ENCODE measurements around the gene LIN7C.

LIN7C gene

DNA sequence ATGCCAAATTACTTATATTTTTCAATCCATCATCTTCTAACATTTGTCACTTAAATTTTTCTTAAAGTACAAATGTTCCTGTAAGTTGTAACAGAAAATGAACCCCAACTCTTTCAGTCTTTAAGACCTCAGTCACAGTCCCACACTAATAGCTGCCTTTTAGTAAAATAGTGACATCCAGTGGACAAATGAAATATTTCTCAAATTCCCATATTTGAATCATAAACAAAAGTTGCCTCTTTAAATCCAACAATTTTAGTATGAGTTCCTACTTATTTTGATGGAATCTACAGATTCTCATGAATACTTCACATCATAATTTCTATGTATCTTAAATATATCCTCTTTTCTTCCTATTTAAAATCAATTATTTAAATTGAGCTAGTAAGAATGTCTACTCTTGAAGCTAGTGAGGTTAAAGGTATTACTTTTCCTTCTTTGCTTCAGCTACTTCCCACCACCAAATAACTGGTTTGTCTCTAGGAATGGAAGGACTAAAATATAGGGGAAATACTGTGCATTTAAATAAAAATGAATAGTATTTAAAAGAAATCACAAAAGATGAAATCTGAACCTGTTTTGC is 9.2 kb downstream of the LIN7C start:
- peaks cover 22% of the 10 kb centered on the region for H4K20me1 ChIP-seq (ENCODE audit: insufficient read depth, low read length, poor library complexity, severe bottlenecking)
- peak overlapping the region; percentile 52 for H3K4me2 ChIP-seq (ENCODE audit: low read depth, low read length, poor library complexity, severe bottlenecking)
- H3K9me2 ChIP-seq (replicated peaks; ENCODE audit: low read depth, low read length): no peaks in the 10 kb centered on the region
- no peaks in the 10 kb centered on the region for H3K9me3 ChIP-seq (ENCODE audit: insufficient read depth, low read depth, low read length)
- H3K4me1 ChIP-seq (ENCODE audit: insufficient read depth, low read length, poor library complexity, severe bottlenecking): peaks cover 23% of the 10 kb centered on the region
- TF ChIP-seq, protein P1, sequence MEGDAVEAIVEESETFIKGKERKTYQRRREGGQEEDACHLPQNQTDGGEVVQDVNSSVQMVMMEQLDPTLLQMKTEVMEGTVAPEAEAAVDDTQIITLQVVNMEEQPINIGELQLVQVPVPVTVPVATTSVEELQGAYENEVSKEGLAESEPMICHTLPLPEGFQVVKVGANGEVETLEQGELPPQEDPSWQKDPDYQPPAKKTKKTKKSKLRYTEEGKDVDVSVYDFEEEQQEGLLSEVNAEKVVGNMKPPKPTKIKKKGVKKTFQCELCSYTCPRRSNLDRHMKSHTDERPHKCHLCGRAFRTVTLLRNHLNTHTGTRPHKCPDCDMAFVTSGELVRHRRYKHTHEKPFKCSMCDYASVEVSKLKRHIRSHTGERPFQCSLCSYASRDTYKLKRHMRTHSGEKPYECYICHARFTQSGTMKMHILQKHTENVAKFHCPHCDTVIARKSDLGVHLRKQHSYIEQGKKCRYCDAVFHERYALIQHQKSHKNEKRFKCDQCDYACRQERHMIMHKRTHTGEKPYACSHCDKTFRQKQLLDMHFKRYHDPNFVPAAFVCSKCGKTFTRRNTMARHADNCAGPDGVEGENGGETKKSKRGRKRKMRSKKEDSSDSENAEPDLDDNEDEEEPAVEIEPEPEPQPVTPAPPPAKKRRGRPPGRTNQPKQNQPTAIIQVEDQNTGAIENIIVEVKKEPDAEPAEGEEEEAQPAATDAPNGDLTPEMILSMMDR (conservative IDR thresholded peaks at IDR 0.05; ENCODE audit: low read length): peak; percentile 68
- no peak for TF ChIP-seq EZH2phosphoT487 (IDR thresholded peaks at IDR 0.05; ENCODE audit: borderline replicate concordance)
- no peaks in the 10 kb centered on the region for H3K27me3 ChIP-seq (ENCODE audit: insufficient read depth, low read length, poor library complexity, severe bottlenecking)
- H3K4me3 ChIP-seq (ENCODE audit: low read length, poor library complexity, severe bottlenecking): peak overlapping the region; percentile 36
- H3K36me3 ChIP-seq (ENCODE audit: insufficient read depth, low read length): peaks cover 43% of the 10 kb centered on the region; the same call in 1 of the 2 replicates
- peaks cover 21% of the 10 kb centered on the region for H3K79me2 ChIP-seq (ENCODE audit: insufficient read depth, low read length)
- H2AFZ ChIP-seq (ENCODE audit: low read length): no peak overlapping the region
- H3F3A ChIP-seq (ENCODE audit: low read depth): 0 out of 2 replicates have a peak, but pooled peaks cover 3% of the 10 kb centered on the region
- peak overlapping the region; percentile 17 for H3K9ac ChIP-seq (ENCODE audit: low read depth, low read length, poor library complexity, severe bottlenecking)

DNA sequence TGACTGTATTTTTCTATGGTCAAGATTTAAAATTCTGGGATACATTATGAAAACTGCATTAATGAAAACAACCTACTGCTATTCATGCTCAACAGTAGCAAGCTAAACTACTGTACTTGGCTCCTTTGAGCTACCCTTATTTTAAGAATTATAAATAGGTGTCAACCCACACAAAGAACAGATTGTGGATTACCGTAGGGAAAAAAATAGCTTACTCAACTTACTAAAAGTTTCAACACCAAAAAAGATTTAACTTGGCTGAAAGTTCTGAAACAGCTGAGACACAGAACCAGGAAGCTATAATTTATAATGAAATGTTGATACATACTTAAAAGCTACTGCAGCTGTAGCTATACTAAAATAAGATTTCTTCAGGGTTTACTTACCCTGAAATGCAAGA is 10.1 kb downstream of the LIN7C start:
- Histone ChIP-seq H3K79me2 (ENCODE audit: insufficient read depth, low read length) (peaks cover 13% of the 10 kb centered on the region; the same call in 1 of the 2 replicates), H3K4me2 (ENCODE audit: low read depth, low read length, poor library complexity, severe bottlenecking) (peak overlapping the region; percentile 52), H3K4me1 (ENCODE audit: insufficient read depth, low read length, poor library complexity, severe bottlenecking) (peaks cover 14% of the 10 kb centered on the region), H2AFZ (ENCODE audit: low read length) (no peak overlapping the region), H4K20me1 (ENCODE audit: insufficient read depth, low read length, poor library complexity, severe bottlenecking) (peaks cover 19% of the 10 kb centered on the region), H3K36me3 (ENCODE audit: insufficient read depth, low read length) (peaks cover 53% of the 10 kb centered on the region; the same call in 1 of the 2 replicates), H3K4me3 (ENCODE audit: low read length, poor library complexity, severe bottlenecking) (peak overlapping the region; percentile 36), H3K9me2 (replicated peaks; ENCODE audit: low read depth, low read length) (no peaks in the 10 kb centered on the region), H3F3A (ENCODE audit: low read depth) (0 out of 2 replicates have a peak, but pooled peaks cover under 1% of the 10 kb centered on the region), H3K9me3 (ENCODE audit: insufficient read depth, low read depth, low read length) (no peaks in the 10 kb centered on the region), H3K9ac (ENCODE audit: low read depth, low read length, poor library complexity, severe bottlenecking) (peak overlapping the region; percentile 17), H3K27me3 (ENCODE audit: insufficient read depth, low read length, poor library complexity, severe bottlenecking) (no peaks in the 10 kb centered on the region)
- TF ChIP-seq EZH2phosphoT487 (IDR thresholded peaks at IDR 0.05; ENCODE audit: borderline replicate concordance): no peak
- TF ChIP-seq, protein P1 (conservative IDR thresholded peaks at IDR 0.05; ENCODE audit: low read length): no peak

DNA sequence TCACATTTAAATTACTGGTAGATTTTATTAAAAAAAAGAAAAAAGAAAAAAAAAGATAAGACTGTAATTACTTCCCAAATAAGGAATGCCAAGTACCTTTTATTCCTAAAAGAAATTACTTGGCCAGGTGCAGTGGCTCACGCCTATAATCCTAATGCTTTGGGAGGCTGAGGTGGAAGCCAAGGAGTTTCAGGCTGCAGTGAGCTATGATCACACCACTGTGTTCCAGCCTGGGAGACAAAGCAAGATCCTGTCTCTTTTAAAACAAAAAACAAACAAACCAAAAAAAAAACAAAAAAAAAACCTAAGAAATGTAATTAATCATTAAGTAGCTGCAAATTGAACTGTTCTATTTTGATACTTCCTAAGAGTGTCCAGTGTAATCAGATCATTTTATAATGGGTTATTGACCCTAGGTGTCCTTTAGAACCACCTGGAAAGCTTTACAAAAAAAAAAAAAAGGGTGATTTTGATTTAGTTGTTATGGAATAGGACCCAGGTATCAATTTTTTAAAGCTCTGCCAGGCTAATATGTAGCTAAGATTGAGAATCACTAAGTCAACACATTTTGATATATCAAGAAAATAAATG is 10.8 kb downstream of the LIN7C start:
- H2AFZ ChIP-seq (ENCODE audit: low read length): no peak overlapping the region
- no peaks in the 10 kb centered on the region for H3K27me3 ChIP-seq (ENCODE audit: insufficient read depth, low read length, poor library complexity, severe bottlenecking)
- peaks cover 52% of the 10 kb centered on the region; the same call in 1 of the 2 replicates for H3K36me3 ChIP-seq (ENCODE audit: insufficient read depth, low read length)
- H3K9me2 ChIP-seq (replicated peaks; ENCODE audit: low read depth, low read length): no peaks in the 10 kb centered on the region
- no peaks in the 10 kb centered on the region for H3F3A ChIP-seq (ENCODE audit: low read depth)
- TF ChIP-seq, protein P1 (conservative IDR thresholded peaks at IDR 0.05; ENCODE audit: low read length): no peak
- no peak for TF ChIP-seq EZH2phosphoT487 (IDR thresholded peaks at IDR 0.05; ENCODE audit: borderline replicate concordance)
- no peaks in the 10 kb centered on the region for H3K9me3 ChIP-seq (ENCODE audit: insufficient read depth, low read depth, low read length)
- H3K9ac ChIP-seq (ENCODE audit: low read depth, low read length, poor library complexity, severe bottlenecking): no peak overlapping the region
- H3K4me1 ChIP-seq (ENCODE audit: insufficient read depth, low read length, poor library complexity, severe bottlenecking): peaks cover 12% of the 10 kb centered on the region
- no peak overlapping the region for H3K4me3 ChIP-seq (ENCODE audit: low read length, poor library complexity, severe bottlenecking)
- peak overlapping the region; percentile 52 for H3K4me2 ChIP-seq (ENCODE audit: low read depth, low read length, poor library complexity, severe bottlenecking)
- peaks cover 13% of the 10 kb centered on the region; the same call in 1 of the 2 replicates for H3K79me2 ChIP-seq (ENCODE audit: insufficient read depth, low read length)
- H4K20me1 ChIP-seq (ENCODE audit: insufficient read depth, low read length, poor library complexity, severe bottlenecking): peaks cover 19% of the 10 kb centered on the region

Measured in Loucy (cell line).